Right hindlimb (tissue), 1 donor: ENCODE data around the gene COG4.
A peak's percentile ranks its signal among the peaks of the same experiment; 100 is the strongest.

ENCODE experiments used
- DNase-seq: peaks from one replicate; pipeline ENCODE4 v3.0.0-alpha.2; 2018

COG4 gene

DNA sequence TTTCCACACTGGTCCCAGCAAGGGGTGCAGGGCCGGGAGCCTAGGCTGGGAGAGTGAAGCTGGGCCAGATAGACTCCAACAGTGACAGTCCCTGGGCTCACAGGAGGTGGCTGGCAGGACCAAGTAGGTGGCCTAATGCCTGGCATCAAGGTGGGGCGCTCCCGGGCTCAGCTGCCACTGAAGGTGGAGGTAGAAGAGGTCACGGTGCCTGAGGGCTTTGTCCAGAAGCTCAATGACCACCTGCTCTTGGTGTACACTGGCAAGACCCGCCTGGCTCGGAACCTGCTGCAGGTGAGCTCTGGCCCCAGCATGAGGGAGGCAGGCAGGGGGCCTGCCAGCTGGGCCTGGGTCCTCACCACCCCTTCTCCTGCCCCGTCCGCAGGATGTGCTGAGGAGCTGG is 45.2 kb downstream of the COG4 start:
- DNase-seq = no peak

DNA sequence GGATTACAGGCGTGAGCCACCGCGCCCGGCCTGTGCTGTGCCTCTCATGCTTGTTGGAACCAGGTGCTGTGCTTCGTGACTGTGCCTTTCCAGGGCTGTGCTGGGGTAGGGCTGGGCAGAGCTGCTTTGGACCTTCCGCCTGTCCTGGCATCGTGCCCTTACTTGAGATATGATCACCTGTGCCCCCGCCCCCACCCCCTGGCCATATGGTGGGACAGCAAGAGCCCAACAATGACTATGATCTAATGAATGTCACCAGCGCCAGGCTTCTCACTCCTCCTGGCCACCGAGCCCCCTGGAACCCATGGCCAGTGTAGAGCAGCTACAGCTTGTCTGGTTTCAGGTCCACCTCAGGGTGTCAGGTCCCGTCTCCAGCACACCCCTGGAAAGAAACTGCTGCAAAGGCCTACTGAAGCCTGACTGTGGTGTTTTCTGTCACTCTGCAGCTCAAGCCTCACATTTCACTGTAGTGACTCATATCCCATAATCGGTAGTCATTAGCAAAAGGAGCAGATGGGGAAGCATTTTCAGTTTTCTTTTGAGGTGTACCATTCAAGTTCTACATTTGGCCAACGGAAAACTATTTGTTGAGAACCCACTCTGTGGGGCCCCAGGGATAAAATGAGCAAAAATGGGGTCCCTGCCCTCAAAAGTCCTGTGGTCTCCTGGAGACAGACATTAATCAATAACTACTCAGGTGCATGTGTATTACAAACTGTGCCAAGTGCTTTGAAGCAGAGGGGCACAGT is 46.9 kb downstream of the COG4 start:
- DNase-seq = no peak

DNA sequence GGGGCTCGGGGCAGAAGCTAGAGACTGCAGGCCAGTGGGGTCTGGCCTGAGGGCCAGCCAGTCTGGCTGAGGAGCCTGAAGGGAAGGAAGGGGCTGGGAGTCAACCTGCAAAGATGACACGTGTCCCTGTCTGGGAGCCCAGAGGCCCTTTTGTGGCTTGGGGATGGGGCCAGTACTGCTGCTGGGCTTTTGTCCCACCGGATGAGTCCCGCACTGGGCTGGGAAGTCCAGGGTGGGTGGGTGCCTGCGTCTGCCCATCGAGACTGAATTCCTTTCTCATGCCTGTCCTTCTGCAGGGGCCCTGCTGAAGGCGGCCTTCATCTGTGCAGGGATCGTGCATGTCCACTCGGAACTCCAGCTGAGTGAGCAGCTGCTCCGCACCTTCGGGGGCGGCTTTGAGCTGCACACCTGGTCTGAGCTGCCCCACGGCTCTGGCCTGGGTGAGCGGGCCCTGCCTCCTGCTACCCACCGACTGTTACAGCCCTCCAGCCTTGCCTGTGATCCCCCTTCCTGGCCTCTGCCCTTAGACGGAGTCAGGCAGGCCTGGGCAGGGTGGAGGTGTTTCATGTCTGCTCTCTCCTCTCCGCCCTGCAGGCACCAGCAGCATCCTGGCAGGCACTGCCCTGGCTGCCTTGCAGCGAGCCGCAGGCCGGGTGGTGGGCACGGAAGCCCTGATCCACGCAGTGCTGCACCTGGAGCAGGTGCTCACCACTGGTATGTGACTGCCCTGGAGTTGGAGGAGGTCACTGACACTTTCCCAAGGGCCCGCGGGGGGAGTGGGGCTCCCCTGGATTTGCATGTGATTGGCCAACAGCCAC is 48.1 kb downstream of the COG4 start:
- DNase-seq = no peak

DNA sequence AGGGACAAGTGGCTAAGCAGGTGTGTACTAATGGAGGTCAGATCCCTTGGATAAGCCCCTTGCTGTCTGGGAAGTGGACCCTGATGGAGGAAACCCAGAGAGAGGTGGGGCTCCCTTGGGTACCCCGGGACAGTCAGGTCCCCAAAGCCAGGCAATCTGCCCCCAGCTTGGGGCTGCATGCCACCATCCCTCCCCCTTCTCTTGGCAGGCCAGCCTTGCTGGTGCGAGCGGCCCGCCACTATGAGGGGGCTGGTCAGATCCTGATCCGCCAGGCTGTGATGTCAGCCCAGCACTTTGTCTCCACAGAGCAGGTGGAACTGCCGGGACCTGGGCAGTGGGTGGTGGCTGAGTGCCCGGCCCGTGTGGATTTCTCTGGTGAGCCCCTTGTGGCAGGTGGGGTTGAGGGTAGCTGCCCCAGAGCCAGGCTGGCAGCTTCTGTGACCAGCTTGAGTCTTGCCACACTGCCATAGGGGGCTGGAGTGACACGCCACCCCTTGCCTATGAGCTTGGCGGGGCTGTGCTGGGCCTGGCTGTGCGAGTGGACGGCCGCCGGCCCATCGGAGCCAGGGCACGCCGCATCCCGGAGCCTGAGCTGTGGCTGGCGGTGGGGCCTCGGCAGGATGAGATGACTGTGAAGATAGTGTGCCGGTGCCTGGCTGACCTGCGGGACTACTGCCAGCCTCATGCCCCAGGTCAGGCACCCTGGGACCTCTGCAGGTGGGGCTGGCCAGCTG is 48.9 kb downstream of the COG4 start:
- DNase-seq = no peak

DNA sequence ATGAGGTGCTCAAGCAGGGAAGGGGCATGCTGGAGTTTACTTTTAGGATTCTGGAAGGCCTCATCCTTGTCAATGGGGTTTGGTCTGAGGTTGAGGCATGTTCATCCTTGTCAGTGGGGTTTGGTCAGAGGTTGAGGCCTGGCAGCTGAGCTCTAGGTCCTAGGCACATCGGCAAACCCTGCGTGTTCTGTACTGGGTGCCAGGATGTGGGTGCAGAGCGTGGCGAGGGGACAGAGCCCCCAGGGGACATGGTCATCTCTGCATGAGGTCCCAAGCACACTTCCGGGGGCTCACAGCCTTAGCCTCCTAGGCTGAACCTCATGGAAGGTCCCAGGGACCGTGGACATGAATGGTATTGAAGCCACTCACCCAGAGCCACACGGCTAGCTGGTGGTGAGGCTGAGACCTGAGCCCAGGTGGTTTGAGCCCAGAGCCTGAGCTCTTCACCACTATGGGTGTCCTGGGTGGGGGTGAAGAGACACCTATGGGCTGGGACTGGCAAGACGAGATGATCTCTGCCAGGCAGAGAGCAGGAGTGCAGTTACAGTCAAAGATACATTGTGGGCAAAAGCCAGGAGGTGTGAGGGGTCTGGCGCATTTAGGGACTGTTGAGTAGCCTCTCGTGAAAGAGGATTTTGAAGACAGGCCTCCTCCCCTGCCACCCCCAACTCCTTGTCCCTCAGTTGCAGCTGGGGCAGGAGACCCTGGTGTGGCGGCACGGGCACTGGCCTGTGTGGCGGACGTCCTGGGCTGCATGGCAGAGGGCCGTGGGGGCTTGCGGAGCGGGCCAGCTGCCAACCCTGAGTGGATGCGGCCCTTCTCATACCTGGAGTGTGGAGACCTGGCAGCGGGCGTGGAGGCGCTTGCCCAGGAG is 49.7 kb downstream of the COG4 start:
- DNase-seq = no peak

DNA sequence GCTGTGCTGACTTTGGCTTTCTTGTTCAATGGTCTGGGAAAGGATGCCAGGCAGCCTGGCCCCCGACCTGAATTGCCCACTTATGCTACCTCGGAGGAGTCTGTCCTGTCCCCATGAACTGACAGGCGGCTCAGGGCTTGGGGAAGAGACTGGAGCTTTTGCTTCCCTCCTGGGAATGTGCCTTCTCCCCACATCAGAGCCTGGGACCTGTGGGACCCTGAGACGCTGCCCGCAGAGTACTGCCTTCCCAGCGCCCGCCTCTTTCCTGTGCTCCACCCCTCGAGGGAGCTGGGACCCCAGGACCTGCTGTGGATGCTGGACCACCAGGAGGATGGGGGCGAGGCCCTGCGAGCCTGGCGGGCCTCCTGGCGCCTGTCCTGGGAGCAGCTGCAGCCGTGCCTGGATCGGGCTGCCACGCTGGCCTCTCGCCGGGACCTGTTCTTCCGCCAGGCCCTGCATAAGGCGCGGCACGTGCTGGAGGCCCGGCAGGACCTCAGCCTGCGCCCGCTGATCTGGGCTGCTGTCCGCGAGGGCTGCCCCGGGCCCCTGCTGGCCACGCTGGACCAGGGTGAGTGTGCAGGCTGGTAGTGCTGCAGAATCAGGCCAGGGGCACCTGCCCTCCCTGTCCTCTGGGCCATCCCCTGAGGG is 50.4 kb downstream of the COG4 start:
- no peak for DNase-seq

DNA sequence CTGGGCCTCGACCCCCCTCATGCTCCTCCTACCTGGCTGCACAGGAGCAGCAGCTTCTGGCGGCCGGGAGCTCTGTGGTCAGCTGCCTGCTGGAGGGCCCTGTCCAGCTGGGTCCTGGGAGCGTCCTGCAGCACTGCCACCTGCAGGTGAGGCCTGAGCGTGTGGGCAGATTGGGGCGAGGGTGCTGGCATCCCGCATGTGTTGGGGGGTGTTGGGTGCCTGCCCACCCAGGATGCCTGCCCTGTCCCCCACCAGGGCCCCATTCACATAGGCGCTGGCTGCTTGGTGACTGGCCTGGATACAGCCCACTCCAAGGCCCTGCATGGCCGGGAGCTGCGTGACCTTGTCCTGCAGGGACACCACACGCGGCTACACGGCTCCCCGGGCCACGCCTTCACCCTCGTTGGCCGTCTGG is 52.4 kb downstream of the COG4 start:
- no peak for DNase-seq

DNA sequence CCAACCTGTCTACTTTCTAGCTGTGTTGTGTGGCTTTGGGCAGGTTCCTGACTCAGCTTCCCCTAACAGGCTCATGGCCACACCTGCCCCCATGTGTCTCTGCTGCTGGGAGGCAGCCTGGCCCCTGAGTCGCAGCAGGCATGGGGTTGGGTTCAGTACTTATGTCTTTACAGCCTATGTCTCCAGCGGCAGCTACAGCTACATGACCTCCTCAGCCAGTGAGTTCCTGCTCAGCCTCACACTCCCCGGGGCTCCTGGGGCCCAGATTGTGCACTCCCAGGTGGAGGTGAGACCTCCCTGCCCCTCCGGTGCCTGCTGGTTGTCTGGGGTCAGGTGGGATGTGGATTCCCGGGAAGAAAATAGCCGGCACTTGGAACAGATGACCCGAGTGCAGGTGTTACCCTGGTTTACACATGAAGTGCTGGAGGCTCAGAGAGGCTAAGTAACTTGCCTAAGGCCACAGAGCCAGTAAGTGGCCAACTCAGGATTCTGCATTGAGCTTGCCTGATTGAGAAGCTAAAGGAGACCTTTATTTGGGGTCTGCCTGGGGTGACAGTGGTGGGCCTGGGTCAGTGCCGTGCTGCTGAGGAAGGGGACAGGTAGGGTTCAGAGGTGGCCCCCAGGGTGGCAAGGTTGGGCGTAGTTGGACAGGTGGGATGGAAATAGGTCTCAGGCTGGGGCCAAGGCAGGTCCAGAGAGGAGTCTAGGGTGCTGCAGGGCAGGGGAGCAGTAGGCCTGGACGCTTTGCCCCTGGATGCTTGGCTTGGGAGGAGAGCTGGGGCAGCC is 53.0 kb downstream of the COG4 start:
- DNase-seq = no peak

DNA sequence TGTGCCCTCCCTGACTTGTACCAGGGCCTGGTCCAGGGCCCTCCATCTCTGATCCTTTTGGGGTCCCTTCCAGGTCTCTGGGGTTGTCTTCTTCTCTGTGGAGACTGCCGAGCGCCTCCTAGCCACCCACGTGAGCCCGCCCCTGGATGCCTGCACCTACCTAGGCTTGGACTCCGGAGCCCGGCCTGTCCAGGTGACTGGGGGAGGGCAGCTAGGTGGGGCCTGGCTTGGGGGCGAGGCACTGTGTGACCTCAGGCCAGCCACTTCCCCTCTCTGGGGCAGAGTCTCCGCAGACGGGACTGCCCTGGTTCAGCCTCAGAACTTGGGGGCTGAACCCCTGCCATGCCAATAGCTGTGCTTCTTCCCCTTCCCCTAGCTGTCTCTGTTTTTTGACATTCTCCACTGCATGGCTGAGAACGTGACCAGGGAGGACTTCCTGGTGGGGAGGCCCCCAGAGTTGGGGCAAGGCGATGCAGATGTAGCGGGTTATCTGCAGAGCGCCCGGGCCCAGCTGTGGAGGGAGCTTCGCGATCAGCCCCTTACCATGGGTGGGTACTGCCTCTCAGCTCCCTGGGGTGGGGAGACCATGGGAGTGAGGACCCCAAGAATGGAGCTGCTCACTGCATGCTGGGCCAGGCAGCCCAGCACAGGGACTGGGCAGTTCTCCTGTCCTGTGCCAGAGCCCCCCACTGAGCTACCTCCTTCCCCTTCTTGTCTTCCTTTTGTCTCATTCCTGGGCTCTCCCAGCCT is 54.4 kb downstream of the COG4 start:
- no peak for DNase-seq

DNA sequence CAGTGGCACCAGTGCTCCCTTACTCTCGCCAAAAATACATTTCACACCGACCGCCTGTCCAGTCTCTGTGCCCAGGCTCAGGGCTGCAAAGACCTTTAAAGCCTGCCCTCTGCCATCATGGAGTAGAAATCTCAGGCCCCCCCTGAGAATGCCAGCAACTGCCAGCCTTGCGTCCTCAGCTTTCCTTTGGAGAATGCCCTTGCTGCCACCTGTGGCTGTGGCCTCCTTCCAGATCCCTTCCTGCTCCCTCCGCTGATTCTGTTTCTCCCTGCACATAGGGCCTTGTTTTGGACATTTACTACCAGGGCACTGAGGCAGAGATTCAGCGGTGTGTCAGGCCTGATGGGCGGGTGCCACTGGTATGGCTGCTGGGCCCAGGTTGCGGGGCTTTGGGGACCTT is 55.7 kb downstream of the COG4 start:
- no peak for DNase-seq

DNA sequence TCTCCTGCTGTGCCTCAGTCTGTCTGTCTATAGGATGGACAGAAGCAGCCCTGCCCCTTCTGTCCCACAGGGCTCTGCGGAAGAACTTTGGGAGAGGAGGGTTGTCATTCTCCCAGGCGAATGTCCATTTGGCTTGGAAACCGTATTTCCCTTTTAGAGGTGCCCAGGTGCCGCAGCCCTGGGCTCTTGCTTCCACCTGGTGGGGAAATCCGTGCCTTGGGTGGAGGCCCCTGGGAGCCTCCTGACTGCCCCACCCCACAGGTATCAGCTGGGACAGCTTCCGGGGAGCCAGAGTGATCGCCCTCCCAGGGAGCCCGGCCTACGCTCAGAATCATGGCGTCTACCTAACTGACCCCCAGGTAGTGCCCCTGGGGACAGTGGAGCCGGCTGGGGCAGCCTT is 56.2 kb downstream of the COG4 start:
- DNase-seq = no peak

DNA sequence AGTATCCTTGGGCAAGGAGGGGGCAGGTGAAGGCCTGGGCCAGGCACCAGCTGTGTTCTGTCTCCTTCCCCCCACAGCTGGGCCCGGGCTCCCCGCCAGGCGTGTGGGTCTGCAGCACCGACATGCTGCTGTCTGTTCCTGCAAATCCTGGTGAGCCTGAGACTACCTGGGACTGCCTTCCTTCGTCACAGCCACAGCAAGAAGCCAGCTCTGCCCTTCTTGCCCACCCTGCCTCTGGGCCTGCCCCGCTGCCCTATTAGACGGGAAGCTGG is 56.6 kb downstream of the COG4 start:
- no peak for DNase-seq

DNA sequence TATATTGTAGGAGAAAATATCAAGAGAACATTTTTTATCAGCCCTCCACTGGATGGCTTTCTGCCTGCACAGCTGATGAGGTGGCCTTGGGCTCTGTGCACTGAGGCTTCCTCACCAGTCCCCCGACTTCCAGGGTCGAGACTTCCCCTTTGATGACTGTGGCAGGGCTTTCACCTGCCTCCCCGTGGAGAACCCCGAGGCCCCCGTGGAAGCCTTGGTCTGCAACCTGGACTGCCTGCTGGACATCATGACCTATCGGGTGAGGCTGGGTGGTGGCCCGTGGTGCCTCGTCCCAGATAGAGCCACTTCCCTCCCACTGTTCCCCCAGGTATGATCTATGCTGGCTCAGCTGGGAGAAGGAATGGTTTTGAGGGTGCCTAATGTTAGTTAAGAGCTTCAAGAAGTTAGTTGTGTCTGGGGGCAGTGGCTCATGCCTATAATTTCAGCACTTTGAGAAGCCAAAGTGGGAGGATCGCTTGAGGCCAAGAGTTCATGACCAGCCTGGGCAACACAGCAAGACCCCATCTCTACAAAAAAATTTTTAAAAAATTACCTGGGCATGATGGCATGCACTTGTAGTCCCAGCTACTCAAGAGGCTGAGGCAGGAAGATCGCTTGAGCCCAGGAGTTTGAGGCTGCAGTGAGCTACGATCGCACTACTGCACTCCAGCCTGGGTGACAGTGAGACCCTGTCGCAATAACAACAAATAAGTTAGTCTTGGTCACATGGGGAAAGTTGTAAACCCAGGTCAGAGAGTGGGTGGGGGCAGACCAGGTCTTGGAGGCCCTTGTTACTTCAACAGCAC is 57.2 kb downstream of the COG4 start:
- DNase-seq = no peak

DNA sequence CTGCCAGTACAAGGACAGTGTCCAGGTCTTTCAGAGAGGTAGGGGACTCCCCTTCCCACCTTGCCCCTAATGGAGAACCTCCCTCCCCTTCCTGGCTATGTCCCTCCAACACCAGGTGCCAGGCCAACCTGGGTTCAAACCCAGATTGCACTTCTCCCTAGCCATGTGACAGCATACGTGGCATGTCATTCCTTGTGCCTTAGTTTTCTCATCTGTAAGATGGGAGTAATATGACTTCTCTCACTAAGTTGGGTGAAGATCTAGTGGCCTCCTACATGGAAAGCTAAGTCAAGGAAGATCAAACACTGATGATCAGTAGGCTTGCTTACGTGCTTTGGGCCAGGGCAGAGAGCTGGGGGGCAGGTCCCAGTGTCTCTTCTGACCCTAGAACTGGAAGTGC is 60.1 kb downstream of the COG4 start:
- no peak for DNase-seq

DNA sequence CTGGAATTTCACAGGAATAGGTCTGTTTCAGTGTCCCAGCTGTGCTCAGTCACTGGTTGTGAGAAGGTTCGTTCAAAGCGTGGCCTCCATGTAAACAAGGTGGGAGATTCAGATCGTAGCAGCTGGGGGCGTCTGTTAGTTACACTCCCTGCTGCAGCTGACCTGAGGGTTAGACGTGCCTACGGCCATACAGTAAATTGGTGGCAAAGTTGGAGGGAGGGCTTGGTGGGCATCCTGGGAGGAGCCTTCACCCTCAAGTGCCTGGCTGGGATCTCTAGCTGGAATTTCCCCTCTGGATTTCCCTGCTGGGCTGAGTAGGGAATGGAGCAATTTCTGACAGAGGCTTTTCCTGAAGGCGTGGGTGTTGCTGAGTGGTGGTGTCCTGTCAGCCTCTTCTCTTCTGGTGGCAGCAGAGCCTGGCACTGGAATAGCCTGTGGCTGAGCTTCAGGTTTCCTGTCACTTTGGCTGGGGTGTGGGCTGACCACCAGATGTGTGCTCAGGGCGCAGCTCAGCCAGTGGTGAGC is 62.6 kb downstream of the COG4 start:
- DNase-seq = no peak

DNA sequence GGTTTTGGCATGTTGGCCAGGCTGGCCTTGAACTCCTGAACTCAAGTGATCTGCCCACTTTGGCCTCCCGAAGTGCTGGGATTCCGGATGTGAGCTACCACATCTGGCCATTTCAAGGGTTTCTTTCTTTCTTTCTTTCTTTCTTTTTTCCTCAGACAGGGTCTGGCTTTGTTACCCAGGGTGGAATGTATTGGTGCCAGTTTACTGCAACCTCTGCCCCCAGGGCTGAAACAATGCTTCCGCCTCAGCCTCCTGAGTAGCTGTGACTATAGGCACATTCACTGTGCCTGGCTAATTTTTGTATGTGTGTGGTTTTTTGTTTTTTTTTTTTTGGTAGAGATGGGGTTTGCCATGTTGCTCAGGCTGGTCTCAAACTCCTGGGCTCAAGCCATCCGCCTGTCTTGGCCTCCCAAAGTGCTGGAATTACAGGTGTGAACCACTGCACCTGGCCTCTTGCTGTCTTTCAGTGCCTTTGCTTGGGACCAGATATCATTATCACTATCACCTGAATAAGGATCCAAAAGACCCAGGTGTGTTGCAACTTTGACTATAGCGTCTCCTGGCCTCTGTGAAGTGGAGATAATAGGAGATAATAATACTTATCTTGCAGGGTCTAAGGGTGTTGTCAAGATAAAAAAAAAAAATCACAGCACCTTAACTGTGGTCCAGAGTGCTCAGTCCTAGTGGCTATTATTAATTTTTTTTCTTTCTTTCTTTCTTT is 65.7 kb downstream of the COG4 start:
- no peak for DNase-seq

DNA sequence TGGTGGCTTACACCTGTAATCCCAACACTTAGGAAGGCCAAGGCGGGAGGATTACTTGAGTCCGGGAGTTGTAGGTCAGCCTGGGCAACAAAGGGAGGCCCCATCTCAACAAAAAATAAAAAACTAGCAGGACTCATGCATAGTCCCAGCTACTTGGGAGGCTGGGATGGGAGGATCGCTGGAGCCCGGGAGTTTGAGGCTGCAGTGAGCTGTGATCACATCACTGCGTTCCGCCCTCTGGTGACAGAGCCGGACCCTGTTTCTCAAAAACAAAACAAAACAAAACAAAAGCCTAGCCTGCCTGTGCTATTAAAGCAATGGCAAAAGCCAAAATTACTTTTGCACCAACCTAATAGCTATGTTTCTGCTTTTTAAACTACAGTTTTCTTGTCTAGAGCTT is 67.4 kb downstream of the COG4 start:
- no peak for DNase-seq

DNA sequence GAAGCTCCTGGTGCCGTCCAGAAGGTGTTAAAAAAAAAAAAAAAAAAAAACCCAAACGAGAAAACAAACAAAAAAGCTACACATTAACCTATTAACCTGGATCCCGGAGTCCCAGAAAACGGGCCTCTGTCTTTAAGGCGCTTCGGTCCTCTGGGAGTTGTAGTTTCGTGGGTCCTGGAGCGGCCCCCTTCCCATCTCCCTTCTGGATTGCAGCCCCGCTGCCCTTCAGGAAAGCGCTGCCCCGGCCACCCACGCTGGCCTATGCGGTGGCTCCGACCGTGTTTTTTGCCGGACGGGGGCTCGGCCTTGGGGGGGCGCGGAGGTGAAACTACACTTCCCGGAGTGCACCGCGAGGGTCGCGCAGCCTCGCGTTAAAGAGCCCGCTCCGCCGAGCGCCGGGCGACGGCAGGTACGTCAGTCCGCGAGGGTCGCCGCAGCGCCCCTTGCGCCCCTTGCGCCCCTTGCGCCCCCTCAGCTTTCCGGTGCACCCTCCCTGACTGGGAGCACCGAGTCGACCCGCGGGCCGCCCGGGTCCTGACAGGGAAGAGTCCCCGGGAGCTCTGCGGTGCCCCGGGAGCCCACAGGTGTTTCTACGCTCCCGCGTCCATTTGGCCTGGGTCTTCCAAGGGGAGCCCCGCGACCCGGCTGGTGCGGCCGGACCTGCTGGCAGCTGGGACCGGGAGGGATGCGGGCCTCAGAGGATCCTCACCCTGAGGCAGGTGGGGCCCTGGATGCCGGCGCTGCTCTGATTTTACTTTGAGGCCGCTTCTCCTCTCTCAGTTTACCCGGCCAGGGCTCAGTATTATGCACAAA is 68.9 kb downstream of the COG4 start, which contains the start of gene FCSK:
Gene FCSK (plus strand): TSS at position 374 of the 813 bp plus-strand sequence. CDS start 8,596 bp downstream, outside the sequence.
- DNase-seq = peak; percentile 82
